Ovary (tissue), 3 donors: ENCODE measurements around the gene PCDHGA10.
A peak's percentile ranks its signal among the peaks of the same experiment; 100 is the strongest.
"Not testable (repeated sequence)": the region's sequence is repeated elsewhere in the genome, so short reads cannot be mapped to it uniquely, and the experiment has no call there.

Experiments
- CTCF ChIP-seq, 3 donors: fragments of 450-650 bp in 2 of 3; fragments of 200-600 bp in 1 of 3; IDR thresholded peaks; one replicate each; pipeline versions ENCODE4 v1.5.1 to v1.8.0; 2016 to 2022; ENCODE audit warnings: antibody characterized with exemption in 3 of 3, mild to moderate bottlenecking in 1 of 3
- POLR2A ChIP-seq: fragments of 450-650 bp; IDR thresholded peaks from one replicate; pipeline ENCODE4 v1.6.1; 2017; ENCODE audit warnings: antibody characterized with exemption, mild to moderate bottlenecking, moderate library complexity
- donor health status: DM: no; HTN: no; CAD: no.

- TF ChIP-seq CTCF (IDR thresholded peaks at IDR 0.05): peak in 2 of 3 donors; percentile 33 to 47
- TF ChIP-seq POLR2A: not testable (repeated sequence)
These were observed 4.8 kb upstream of the PCDHGA10 start, which contains the start of gene PCDHGB6 for GRCh38 chr5:141407790-141408505.
